ENCODE data around the gene KCND3.

KCND3 gene

DNA sequence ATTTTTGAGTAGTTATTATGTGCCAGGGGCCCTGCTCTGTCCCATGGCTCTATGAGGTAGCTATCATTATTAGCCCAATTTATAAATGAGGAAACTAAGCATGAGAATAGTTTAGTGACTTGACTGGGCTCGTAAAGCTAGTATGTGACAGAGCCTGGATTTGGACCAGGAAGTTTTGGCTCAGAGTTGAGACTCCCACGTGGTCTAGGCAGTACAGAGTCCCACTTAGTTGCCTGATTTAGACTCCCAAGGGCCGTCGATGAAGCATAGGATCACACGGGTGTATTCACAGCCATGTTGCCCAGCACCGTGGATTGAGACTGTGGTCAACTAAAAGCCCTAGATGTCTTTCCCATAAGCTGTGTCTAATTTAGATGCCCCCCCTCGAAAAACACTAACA is 152.1 kb downstream of the KCND3 start:
- no peak for DNase-seq

- DNase-seq: no peak
These were observed 153.4 kb downstream of the KCND3 start for GRCh38 chr1:111836111-111836510.

DNA sequence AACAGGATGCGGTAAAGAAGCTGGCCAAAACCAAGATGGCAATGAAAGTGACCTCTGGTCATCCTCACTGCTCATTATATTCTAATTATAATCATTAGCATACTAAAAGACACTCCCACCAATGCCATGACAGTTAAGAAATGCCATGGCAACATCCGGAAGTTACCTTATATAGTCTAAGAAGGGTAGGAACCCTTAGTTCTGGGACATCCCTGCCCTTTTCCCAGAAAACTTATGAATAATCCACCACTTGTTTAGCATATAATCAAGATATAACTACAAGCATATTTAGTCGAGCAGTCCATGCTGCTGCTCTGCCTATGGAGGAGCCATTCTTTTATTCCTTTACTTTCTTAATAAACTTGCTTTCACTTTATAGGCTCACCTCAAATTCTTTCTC is 154.0 kb downstream of the KCND3 start:
- DNase-seq: no peak

GRCh38 chr1:111834956-111835355 is 154.5 kb downstream of the KCND3 start:
- no peak for DNase-seq

DNA sequence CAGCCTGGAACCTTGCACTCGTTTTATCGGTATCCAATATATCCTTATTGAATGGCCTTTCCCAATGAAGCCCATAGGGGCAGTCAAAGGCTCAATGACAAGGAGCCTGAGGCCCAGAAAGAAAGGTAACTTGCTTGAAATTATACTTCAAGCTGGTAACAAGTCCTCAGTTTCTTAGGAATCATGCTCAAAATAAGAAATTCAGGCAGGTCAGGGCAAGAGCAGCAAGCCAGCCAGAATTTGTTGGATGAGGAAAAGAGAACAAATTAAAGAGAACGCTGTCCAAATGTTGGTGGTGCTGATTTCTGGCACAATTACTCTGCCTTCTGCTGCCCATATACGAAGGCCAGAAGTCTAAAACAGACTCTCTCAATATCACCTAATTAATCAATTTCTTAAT is 156.1 kb downstream of the KCND3 start:
- DNase-seq: no peak

- DNase-seq: no peak
These were observed 156.8 kb downstream of the KCND3 start for GRCh38 chr1:111832521-111833155.

- no peak for DNase-seq
These were observed 158.3 kb downstream of the KCND3 start for GRCh38 chr1:111831153-111831552.

GRCh38 chr1:111827946-111828345 is 161.5 kb downstream of the KCND3 start:
- no peak for DNase-seq

GRCh38 chr1:111826278-111826677 is 163.2 kb downstream of the KCND3 start:
- DNase-seq: no peak

DNA sequence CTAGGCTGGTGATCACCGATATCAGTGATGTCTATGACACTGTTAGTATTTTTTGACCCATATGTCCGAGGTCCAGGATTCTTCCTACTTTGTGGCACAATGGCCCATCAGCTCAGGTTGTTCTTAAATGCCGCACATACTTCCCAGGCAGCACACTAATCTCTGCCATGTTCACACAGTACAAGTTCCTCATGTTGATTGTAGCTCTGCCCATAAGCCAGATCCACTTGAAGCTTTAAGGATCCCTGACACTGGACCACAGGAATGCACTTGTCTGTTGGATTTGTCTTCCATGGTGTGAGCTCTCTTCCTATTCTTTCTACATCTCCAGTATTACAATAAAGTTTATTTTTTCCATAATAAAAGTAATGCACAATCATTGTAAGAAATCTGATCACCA is 164.3 kb downstream of the KCND3 start:
- no peak for DNase-seq

DNA sequence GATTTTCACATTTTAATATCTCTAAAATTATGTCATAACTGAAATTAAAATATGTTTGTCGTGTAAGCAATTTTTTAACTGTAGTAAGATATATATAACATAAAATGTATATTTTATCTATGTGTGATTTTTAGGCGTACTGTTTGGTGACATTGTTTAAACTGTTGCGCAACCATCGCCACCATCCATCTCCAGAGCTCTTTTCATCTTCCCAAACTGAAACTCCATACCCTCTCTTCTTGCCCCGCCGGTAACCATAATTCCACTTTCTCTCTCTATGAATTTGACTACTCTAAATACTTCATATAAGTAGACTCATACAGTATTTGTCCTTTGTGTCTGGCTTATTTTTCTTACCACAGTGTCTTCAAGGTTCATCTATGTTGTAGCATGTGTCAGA is 167.3 kb downstream of the KCND3 start:
- DNase-seq: no peak

DNA sequence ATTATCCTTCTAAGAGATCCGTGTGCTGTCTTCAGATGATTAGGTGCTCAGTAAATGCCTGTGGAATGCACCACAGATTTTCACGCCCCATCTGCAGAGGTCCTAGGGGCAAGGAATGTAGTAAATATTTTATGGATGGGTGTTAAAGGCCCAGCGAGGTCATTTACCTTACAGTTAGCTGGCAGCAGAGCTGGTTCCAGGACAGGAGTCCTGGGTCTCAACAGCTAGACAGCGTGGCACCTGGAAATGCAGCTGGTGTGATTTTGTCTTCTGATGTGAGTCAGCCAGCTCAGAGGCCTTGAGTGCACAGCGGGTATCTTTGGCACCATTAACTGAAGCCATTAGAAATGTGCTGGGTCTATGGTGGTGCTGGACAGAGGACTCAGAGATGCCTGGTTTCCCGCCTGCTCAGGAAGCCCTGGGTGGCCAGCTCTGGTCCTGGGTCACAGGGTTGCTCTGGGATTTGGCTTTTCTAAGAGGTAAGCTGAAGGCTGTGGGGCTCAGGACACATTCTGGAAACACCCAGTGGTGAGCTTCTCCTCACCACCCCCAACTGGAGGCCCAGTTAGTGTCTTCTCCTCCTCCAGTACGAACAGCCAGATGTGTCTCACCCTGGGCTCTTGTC is 168.2 kb downstream of the KCND3 start:
- DNase-seq: no peak

DNA sequence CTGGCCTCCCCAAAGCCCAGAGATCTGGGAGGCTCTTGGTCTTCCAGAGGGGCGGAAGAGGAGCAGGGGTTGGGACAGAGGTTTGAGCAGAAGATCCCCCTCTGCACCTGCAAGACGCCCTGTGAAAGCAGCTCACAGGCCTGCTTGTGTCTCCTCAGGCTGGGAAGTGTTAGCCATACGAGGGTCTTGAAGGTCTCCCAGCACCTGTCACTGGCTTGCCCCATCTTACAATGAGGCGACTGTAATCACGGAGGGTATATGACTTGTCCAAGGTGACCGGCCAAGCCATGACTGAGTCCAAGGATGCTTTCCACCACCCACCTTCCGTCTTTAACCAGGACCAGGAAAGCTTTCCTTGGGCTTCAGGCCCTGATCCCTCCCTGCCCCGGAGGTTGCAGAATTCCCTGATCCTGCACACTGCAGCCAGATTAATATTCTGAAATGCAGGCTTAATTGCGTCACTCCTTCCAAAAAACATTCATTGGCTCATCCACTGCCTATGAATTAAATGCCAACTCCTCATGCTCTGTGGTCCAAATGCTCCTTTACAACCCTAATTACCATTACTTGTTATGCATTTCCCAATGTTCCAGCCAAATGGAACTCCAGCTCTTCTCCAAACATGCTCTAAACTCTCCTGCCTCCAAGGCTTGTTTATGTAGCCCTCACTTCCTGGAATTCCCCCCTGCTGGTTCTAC is 169.8 kb downstream of the KCND3 start:
- no peak for DNase-seq

DNA sequence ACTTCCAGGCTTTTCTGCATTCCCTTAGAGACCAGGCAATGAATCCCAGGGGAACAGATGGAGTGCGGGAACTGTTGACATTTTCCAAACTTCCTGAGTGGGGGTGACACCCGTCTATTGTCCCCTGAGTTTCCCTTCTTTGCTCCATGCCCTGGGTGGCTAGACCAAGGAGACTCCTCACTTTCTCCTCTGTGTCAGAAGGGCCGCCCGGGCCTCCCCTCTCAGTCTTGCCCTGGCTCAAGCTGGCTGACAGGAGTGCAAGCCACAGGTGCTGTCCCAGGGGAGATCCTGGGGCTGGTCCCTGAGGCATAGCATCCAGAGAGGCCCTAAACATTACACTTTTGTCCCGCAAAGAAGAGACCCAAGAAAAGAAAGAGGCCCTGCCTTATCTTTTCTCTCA is 170.9 kb downstream of the KCND3 start:
- no peak for DNase-seq

DNA sequence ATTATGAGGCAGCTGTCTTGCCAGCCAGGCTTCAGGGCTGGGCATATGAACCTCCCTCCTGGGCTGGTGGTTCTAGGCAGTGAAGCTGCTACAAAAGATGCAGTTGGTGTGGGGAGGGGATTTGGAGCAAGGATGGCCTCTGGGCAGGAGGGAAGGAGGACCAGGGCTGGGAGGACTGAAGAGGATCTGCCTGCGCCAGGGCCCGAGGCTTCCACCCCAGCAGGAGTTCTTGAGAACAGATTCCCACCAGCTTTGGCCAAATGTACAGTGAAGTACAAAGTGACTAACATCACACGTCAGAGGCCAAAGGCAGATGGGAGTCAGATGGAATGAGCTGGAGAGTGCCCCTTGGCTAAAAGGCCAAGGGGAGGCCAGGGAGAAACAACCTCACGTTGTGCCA is 171.4 kb downstream of the KCND3 start:
- DNase-seq: no peak

DNA sequence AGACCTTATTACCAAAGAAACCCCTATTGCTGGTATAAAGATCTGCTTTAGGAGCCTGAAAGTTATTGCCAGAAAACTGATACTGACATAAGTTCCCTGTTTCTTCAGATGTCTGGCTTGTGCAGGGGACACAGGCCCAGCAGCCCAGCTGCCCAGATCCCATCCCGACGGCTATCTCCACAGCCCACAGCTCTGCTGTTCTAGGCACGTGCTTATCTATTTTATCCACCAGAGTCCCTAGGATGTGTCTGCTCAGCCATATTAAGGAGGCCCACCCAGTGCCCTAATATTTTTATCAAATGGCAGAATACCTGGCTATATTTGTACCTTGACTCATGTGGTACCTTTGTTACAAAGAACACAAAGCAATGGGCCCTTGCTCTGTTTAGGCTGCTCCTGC is 174.8 kb downstream of the KCND3 start:
- no peak for DNase-seq

DNA sequence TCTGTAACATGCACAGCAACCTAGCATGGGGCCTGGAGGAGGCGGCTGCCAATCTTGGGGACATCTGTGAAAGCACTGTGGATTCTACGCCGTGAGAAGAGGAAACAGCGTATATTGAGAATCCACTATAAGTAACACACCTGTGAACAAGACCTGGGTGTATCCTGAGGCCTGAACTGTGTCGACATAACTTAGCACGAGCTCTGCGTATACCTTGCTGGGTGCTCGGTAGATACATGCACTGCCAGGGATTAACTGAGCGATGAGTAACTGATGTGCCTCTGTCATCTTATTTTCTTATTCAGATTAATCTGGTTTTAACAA is 175.2 kb downstream of the KCND3 start:
- no peak for DNase-seq

GRCh38 chr1:111813440-111814304 is 175.8 kb downstream of the KCND3 start:
- DNase-seq: no peak

- DNase-seq: no peak
These were observed 177.2 kb downstream of the KCND3 start for GRCh38 chr1:111812306-111812705.

DNA sequence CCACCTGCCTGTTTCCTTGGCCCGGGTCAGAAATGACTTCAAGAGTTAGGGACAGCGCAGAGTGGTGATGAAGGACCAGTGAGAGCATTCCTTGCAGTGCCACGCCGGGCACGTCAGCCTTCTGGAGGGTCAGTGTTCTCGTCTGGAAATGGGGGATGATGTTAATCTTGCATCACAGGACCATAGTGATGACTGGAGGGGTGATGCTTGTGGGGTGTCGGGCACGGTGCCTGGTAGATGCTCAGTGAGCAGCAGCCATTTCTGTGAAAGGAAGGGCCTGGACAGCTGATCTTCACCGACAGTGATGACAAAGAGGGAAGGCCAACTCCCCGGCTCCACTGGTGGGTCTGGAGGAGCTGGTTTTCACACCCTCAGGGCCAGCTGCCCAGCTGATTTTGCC is 177.6 kb downstream of the KCND3 start:
- DNase-seq: no peak

DNA sequence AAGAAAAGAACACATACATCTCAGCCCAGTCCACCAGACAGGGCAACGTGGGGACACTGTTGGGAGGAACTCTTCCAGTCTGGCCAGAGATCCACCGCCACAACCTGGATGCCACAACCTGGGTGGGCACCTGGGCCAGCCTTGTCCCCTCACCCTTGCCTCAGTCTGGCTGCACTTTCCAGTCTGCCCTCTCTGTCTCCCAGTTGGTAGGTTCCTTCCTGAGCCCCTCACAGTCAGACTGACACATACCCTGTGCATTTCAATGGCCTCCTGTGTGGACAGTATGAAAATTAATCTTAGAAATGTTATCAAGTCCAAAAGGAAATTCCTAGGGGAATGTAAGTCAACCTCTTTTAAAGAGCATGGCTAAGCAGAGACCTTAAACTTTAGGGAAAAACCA is 184.2 kb downstream of the KCND3 start:
- DNase-seq: no peak

GRCh38 chr1:111804776-111805175 is 184.7 kb downstream of the KCND3 start:
- no peak for DNase-seq

- DNase-seq: no peak
These were observed 185.5 kb downstream of the KCND3 start for GRCh38 chr1:111803951-111804350.

GRCh38 chr1:111802984-111803383 is 186.5 kb downstream of the KCND3 start:
- DNase-seq: no peak
